ENCODE data around the gene MCIDAS.

MCIDAS gene

GRCh38 chr5:55226934-55227663 lies at the start of gene MCIDAS:
Gene MCIDAS, minus strand, starts transcription at chr5:55227315. Its CDS starts 177 bp downstream, at chr5:55227138.
- peak; percentile 68 to 77 for DNase-seq

GRCh38 chr5:55276771-55277170 lies 49.7 kb upstream of the MCIDAS start:
- no peak for DNase-seq

- DNase-seq, result no peak
Measured at GRCh38 chr5:55258339-55258738, 31.2 kb upstream of the MCIDAS start.

- DNase-seq, result no peak
Measured at GRCh38 chr5:55254802-55255201, 27.7 kb upstream of the MCIDAS start.

GRCh38 chr5:55250064-55250463 lies 22.9 kb upstream of the MCIDAS start:
- DNase-seq, result no peak

GRCh38 chr5:55241746-55242145 lies 14.6 kb upstream of the MCIDAS start:
- DNase-seq, result no peak

GRCh38 chr5:55236800-55237199 lies 9.7 kb upstream of the MCIDAS start:
- DNase-seq, result no peak

- DNase-seq, result no peak
Measured at GRCh38 chr5:55234121-55234700, 7.1 kb upstream of the MCIDAS start.

GRCh38 chr5:55232985-55233928 lies 6.1 kb upstream of the MCIDAS start, which contains the start of gene CCNO:
Gene CCNO, minus strand, starts transcription at chr5:55233608. Its CDS starts 85 bp downstream, at chr5:55233523.
- DNase-seq, result peak; percentile 66 to 74

- no peak for DNase-seq
Measured at GRCh38 chr5:55232271-55232984, 5.3 kb upstream of the MCIDAS start.

- DNase-seq, result no peak
Measured at GRCh38 chr5:55231919-55232270, 4.8 kb upstream of the MCIDAS start.

- no peak for DNase-seq
Measured at GRCh38 chr5:55231029-55231918, 4.2 kb upstream of the MCIDAS start.

GRCh38 chr5:55230086-55230629 lies 3.0 kb upstream of the MCIDAS start:
- no peak for DNase-seq

- DNase-seq, result no peak
Measured at GRCh38 chr5:55227664-55228430, 732 bp upstream of the MCIDAS start.

- DNase-seq, result peak; percentile 78 to 84
Measured at GRCh38 chr5:55226027-55226933, 835 bp downstream of the MCIDAS start.

- DNase-seq, result no peak
Measured at GRCh38 chr5:55225346-55225745, 1.8 kb downstream of the MCIDAS start.

- no peak for DNase-seq
Measured at GRCh38 chr5:55223812-55224240, 3.3 kb downstream of the MCIDAS start.

- no peak for DNase-seq
Measured at GRCh38 chr5:55222985-55223811, 3.9 kb downstream of the MCIDAS start.

Measured in activated CD4-positive, alpha-beta T cell treated with anti-CD3 and anti-CD28 coated beads, Interleukin-2, amount 50 U/mL, for 48 hours (primary cell).